Epithelial cell of prostate (primary cell): ENCODE data around the gene H6PD.

Source experiments
- DNase-seq: peaks from one replicate; pipeline ENCODE4 v3.0.0-alpha.2; 2011; ENCODE audit warnings: low read depth, low spot score
- H3K27ac ChIP-seq: fragments of 450-650 bp; 2 replicates; pipeline ENCODE4 v1.5.1; 2017; ENCODE audit warnings: mild to moderate bottlenecking

H6PD gene

DNA sequence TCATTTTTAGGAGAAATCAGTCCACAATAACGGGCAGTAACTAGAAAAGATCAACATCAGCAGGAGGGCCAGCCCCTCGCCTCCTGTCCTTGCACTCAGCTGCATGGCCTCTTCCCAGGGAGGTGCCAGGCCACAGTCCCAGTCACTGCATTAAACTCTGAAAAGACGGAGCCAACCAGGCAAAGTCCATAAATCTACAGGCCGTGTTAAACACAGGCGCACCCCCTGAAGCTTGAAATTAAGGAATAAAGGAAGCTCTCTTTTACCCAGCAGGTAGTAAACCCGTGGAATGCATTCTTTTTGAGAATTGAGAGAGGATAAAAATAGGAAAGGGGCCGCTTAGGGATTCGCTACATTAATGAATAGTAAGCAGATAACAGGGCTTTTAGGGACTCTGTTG lies 18.4 kb downstream of the H6PD start:
- no peak for DNase-seq
- no peak overlapping the region for H3K27ac ChIP-seq

DNA sequence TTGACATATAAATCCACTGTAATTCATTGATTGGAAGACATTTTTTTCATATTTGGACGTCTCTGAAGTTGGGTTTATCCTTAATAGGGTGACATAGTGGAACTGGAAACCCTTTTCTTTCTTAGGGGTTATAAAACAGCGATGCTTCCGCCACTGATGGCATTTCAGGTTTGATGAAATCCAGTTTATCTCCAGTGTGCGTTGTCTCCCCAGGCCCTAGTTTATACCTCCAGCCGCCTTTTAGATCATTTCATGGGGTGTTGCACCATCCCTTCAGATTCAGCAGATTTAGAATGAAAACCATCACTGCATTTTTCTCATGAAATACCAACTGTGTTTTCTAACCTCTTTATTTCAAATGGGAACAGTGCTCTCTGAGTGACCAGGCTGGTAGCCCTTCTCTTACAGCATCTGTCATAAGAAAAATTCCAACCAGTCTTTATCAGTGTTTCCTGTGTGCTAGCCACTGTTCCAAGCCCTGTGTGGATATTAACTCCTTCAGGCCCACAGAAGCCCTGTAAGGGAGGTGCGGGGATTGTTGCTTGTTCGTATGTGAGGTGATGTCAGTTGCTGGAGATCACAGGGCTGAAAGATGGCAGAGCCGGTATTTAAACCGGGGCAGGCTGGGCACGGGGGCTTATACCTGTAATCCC lies 19.0 kb downstream of the H6PD start:
- H3K27ac ChIP-seq: no peak overlapping the region
- no peak for DNase-seq

GRCh38 chr1:9256332-9256731 lies 21.8 kb downstream of the H6PD start:
- no peak for DNase-seq

DNA sequence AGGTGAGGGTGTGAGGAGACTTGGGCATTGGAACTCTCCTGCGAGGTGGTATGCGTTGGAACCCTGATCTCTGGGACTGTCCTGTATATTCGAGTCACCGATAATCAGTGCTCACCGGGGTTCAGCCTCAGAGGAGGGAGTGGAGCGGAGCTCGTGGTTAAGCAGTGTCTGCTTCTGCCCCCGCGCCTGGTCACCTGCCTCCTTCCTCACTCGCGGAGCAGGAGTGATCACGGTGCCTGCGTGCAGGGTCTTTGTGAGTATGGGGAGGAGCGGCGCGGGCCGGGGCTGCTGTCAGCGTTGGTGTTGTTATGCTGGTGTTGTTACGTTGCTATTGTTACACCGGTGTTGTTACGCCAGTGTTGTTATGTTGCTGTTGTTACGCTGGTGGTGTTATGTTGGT lies 23.3 kb downstream of the H6PD start:
- no peak overlapping the region for H3K27ac ChIP-seq
- DNase-seq: no peak

More at GRCh38 chr1:9256332-9256731, 21.8 kb downstream of the H6PD start:
- no peak overlapping the region for H3K27ac ChIP-seq

- DNase-seq: no peak
- no peak overlapping the region for H3K27ac ChIP-seq
Measured at GRCh38 chr1:9258629-9259028, 24.1 kb downstream of the H6PD start.

GRCh38 chr1:9260059-9260766 lies 25.6 kb downstream of the H6PD start:
- H3K27ac ChIP-seq: no peak overlapping the region
- no peak for DNase-seq

DNA sequence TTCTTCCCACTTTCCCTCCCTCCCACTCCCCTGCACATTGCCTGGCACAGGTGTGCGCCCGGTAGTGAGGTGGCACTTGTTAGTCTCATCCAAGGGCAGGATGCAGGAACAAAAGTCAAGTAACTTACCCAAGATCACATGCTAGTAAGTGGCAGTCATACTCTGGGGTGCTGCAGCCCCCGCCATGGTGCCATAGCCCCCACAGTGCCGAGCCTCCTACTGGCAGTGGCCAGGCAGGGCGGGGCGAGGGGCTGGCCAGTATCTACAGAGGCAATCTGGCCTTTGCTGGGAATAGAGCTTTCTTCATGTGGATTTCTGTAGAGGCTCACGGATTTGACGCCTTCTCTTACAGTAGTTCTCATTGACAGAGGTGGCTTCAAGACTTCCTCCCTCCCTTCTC lies 26.9 kb downstream of the H6PD start:
- H3K27ac ChIP-seq: no peak overlapping the region
- DNase-seq: no peak

- no peak overlapping the region for H3K27ac ChIP-seq
- no peak for DNase-seq
Measured at GRCh38 chr1:9262096-9262986, 27.8 kb downstream of the H6PD start.

DNA sequence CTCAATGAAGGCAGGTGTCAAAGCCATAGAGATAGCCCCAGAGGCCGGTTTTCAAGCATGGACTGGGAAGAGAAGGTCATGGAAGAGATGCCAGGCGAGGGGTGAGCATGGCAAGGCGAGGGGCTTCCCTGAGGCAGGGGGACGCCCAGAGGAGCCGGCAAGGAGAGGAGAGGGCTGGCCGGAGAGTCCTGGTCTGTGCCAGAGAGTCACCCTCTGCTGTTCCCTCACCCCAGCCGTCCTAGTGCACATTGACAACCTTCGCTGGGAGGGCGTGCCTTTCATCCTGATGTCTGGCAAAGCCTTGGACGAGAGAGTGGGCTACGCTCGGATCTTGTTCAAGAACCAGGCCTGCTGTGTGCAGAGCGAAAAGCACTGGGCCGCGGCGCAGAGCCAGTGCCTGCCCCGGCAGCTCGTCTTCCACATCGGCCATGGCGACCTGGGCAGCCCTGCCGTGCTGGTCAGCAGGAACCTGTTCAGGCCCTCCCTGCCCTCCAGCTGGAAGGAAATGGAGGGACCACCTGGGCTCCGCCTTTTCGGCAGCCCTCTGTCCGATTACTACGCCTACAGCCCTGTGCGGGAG lies 28.8 kb downstream of the H6PD start:
- no peak for DNase-seq
- no peak overlapping the region for H3K27ac ChIP-seq

- no peak for DNase-seq
- H3K27ac ChIP-seq: no peak overlapping the region
Measured at GRCh38 chr1:9263984-9264872, 29.7 kb downstream of the H6PD start.

DNA sequence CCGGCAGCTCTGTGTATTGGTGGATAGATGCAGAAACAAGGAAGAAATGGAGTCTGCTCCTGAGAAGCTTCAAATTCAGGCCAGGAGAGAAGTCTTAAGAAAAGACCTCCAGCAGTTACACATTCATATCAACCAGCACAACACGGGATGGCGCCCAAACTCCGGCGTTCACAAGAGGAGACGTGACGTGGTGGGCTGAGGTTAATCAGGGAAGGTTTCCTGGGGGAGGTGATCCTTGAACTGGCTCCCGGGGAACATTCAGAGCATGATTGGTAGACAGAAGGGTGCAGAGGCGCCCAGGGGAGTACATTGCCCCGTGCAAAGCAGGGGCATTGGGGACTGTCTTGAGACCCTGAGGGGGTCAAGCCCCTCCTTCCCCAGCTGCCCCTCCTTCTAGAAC lies 30.5 kb downstream of the H6PD start:
- H3K27ac ChIP-seq: no peak overlapping the region
- DNase-seq: no peak

GRCh38 chr1:9265968-9266367 lies 31.4 kb downstream of the H6PD start:
- no peak overlapping the region for H3K27ac ChIP-seq
- DNase-seq: no peak

DNA sequence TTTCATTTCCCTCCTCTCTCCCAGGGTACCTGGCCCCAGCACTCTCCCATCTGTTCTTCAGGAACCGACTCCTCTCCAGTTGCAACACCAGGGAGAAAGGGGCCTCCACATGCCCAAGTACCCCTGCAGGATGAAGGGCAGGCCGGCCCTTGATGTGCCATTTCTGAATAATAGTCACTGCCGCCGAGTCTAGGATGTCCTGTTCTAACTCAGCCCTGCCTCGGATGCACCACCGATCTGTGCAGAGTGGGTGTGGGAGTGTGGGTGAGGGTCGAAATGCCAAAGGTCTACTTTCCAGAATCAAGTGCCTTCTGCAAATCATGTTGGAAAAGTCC lies 32.7 kb downstream of the H6PD start:
- no peak overlapping the region for H3K27ac ChIP-seq
- DNase-seq: no peak

DNA sequence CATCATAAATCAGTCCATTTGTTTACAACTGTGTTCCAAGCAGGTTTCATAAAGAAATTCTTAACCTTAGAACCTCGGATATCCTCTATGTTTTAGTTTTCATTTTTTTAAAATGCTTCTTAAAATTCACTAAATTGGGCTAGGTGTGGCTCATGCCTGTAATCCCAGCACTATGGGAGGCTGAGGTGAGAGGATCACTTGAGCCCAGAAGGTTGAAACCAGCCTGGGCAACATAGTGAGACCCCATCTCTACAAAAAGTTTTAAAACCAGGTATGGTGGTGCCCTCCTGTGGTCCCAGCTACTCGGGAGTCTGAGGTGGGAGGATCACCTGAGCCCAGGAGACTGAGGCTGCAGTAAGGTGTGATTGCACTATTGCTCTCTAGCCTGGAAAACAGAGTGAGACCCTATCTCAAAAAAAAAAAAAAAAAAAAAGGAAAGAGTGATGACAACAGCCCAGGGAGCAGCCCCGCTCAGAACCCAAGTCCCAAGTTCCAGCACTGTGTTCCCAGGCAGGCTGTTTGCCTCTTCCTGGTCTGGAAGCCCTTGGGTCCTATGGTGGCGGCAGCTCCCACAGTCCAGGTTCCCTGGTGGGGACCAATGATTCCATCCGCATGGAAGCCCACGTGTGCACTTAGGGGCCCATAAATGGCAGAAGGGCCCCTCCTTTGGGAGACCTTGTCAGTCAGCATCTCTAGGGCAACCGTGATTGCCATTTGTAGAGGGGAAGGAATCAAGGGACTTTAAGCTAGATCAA lies 33.4 kb downstream of the H6PD start:
- no peak overlapping the region for H3K27ac ChIP-seq
- DNase-seq: no peak

DNA sequence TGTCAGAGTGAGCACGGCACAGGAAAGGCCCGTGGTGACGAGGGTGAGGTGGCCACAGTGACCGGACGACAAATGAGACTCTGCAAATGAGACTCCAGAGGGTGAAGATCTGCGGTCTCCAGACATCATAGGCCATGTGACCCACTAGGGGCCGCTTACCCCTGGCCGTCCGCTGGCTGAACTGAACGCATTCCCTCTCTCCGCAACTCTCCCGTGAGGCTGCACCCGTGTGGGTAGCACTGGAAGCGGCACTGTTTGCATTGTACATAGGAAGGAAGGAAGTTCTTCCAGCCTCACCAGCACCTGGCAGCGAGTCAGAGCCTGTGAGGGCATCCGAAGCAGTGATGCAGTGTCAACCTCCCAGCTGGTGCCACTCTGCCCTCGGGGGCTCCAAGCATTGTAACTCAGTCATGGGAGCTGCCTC lies 34.5 kb downstream of the H6PD start:
- no peak overlapping the region for H3K27ac ChIP-seq
- no peak for DNase-seq

- no peak for DNase-seq
- no peak overlapping the region for H3K27ac ChIP-seq
Measured at GRCh38 chr1:9269721-9270120, 35.1 kb downstream of the H6PD start.

GRCh38 chr1:9270290-9270883 lies 35.8 kb downstream of the H6PD start:
- no peak for DNase-seq
- no peak overlapping the region for H3K27ac ChIP-seq

DNA sequence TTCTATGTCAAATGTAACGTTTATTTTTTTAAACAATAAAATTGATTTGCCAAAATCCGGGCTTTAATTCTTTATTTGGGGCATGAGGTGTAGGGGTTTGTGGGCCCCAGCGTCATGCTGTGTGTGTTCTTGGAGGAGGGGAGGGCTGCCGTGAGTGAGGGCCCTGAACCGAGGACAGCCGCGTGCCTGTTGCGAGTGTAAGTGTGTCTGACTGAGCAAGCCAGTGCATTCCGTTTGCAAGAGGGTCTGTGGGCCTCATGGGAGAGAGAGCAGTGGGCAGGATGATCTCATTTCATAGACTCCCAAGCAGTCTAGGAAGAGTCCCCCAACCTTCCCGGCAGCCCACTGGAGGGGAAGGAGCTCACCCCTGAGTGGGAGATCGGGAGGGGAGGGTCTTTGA lies 36.7 kb downstream of the H6PD start:
- H3K27ac ChIP-seq: no peak overlapping the region
- no peak for DNase-seq
